Naive thymus-derived CD4-positive, alpha-beta T cell (primary cell): Measurements from ENCODE around the gene ZRSR2. TPM values are rescaled to one million over a fixed set of nuclear protein-coding genes. Genes with fewer than 3 reads are reported as not detected.

ENCODE experiments used
- ATAC-seq: fragments of 150-1000 bp; cut with Tn5 transposase; 2 replicates; pipeline ENCODE4 v1.10.0; 2021; ENCODE audit warnings: mild to moderate bottlenecking, moderate library complexity
- CTCF ChIA-PET: fragments of 350-600 bp; sonication (Branson Sonifier 250); formaldehyde crosslinking; loops from one replicate; lab custom pipeline; 2021; ENCODE audit warnings: antibody characterized with exemption; lab: Charles Lee
- POLR2A ChIA-PET: fragments of 350-600 bp; sonication (Branson Sonifier 250); formaldehyde crosslinking; loops from one replicate; lab custom pipeline; 2021; ENCODE audit warnings: antibody characterized with exemption, inconsistent platforms; lab: Charles Lee
- DNase-seq, 9 donors: peaks; one replicate each; pipeline versions ENCODE4 v3.0.0 to v3.0.0-alpha.2; 2020 to 2022; ENCODE audit warnings: mixed read lengths in 1 of 9
- H3K27ac ChIP-seq: one replicate; pipeline ENCODE4 v1.7.0; 2013; ENCODE audit warnings: mild to moderate bottlenecking, low read depth, low read length, moderate library complexity
- H3K27me3 ChIP-seq, 2 donors: one replicate each; pipeline ENCODE4 v1.7.0; 2013; ENCODE audit warnings: low read length in 2 of 2, mild to moderate bottlenecking in 2 of 2, moderate library complexity in 2 of 2; ENCODE audit not compliant: control insufficient read depth in 2 of 2, insufficient read depth in 2 of 2
- H3K36me3 ChIP-seq, 3 experiments: 1 replicate in 2 of 3; 2 replicates in 1 of 3; pipeline ENCODE4 v1.7.0; 2013; ENCODE audit warnings: low read length in 3 of 3, mild to moderate bottlenecking in 3 of 3, moderate library complexity in 1 of 3; ENCODE audit not compliant: insufficient read depth in 3 of 3, control insufficient read depth in 2 of 3
- H3K4me1 ChIP-seq, 2 donors: one replicate each; pipeline ENCODE4 v1.7.0; 2013; ENCODE audit warnings: low read length in 2 of 2, mild to moderate bottlenecking in 2 of 2, moderate library complexity in 1 of 2; ENCODE audit not compliant: control insufficient read depth in 2 of 2, insufficient read depth in 2 of 2
- H3K4me3 ChIP-seq: 2 replicates; pipeline ENCODE4 v1.7.0; 2013; ENCODE audit warnings: mild to moderate bottlenecking, low read length
- H3K9me3 ChIP-seq, 3 experiments: 1 replicate in 2 of 3; 2 replicates in 1 of 3; pipeline ENCODE4 v1.7.0; 2013; ENCODE audit warnings: low read length in 3 of 3; ENCODE audit not compliant: control insufficient read depth in 2 of 3
- H3K27ac Mint-ChIP-seq, 9 donors: one replicate each; pipeline ENCODE4 v1.8.0; 2020 to 2022; ENCODE audit warnings: mixed read lengths in 9 of 9, mild to moderate bottlenecking in 8 of 9, moderate library complexity in 5 of 9, inconsistent platforms in 2 of 9
- H3K27me3 Mint-ChIP-seq, 5 donors: one replicate each; pipeline ENCODE4 v1.8.0; 2021 to 2022; ENCODE audit warnings: mixed read lengths in 5 of 5, mild to moderate bottlenecking in 1 of 5
- H3K36me3 Mint-ChIP-seq, 5 donors: one replicate each; pipeline ENCODE4 v1.8.0; 2020 to 2022; ENCODE audit warnings: mixed read lengths in 5 of 5, mild to moderate bottlenecking in 3 of 5, inconsistent platforms in 1 of 5
- H3K4me1 Mint-ChIP-seq, 7 donors: one replicate each; pipeline ENCODE4 v1.8.0; 2020 to 2022; ENCODE audit warnings: mixed read lengths in 7 of 7, mild to moderate bottlenecking in 3 of 7, inconsistent platforms in 1 of 7
- H3K4me3 Mint-ChIP-seq, 10 donors: one replicate each; pipeline ENCODE4 v1.8.0; 2020 to 2022; ENCODE audit warnings: mild to moderate bottlenecking in 10 of 10, mixed read lengths in 10 of 10, moderate library complexity in 6 of 10, inconsistent platforms in 2 of 10
- H3K9me3 Mint-ChIP-seq, 11 donors: one replicate each; pipeline ENCODE4 v1.8.0; 2020 to 2022; ENCODE audit warnings: mixed read lengths in 11 of 11, mild to moderate bottlenecking in 4 of 11, inconsistent platforms in 1 of 11, moderate library complexity in 1 of 11
- intact Hi-C, 2 donors: fragments of 100-400 bp; cut with micrococcal nuclease; formaldehyde crosslinking; loops; one replicate each; pipeline ENCODE4 v1.15.1; 2023
- polyA plus RNA-seq, 2 donors: library from polyadenylated mRNA; unstranded; fragments of 300-500 nt; fragmentation: Illumina TruSeq; gene quantifications; one replicate each; pipeline ENCODE4 v1.2.3, GENCODE V29; 2021
- total RNA-seq, 6 experiments: library from RNA in 5 of 6; stranded (reverse) in 5 of 6; gene quantifications; 1 replicate in 5 of 6; 2 replicates in 1 of 6; pipeline ENCODE4 v1.2.3 and lab custom pipeline; 2021 to 2026

Gene ZRSR2
- total and polyA plus RNA-seq, 7 experiments from 2014 or later: 20.8 to 46.0 (median 25.4) TPM

GRCh38 chrX:15866147-15866546 is 75.9 kb downstream of the ZRSR2 start:
- CTCF ChIA-PET: no interaction called here
- Mint-ChIP-seq H3K4me1 (no peaks in the 10 kb centered on the region), H3K9me3 (no peaks in the 10 kb centered on the region), H3K36me3 (no peaks in the 10 kb centered on the region), H3K27ac (no peak overlapping the region), H3K4me3 (no peak overlapping the region), H3K27me3 (peaks cover 0 to 3% (median 0%) of the 10 kb centered on the region in 5 donors)
- Histone ChIP-seq H3K4me3 (no peak overlapping the region), H3K4me1 (no peaks in the 10 kb centered on the region), H3K36me3 (no peaks in the 10 kb centered on the region), H3K27me3 (no peaks in the 10 kb centered on the region), H3K27ac (no peak overlapping the region), H3K9me3 (no peaks in the 10 kb centered on the region)
- POLR2A ChIA-PET: interaction anchor here (1.0 kb wide), 1 partner anchor 10 kb away, joined by 4 read pairs; no protein-coding TSS in a partner anchor
- ATAC-seq: no peak
- intact Hi-C loops: no loop called here
- DNase-seq: no peak

GRCh38 chrX:15869695-15870094 is 79.4 kb downstream of the ZRSR2 start:
- H3K4me1 Mint-ChIP-seq: peaks cover 0 to 2% (median under 1%) of the 10 kb centered on the region in 7 donors
- no peaks in the 10 kb centered on the region for H3K9me3 Mint-ChIP-seq
- DNase-seq: no peak
- CTCF ChIA-PET: no interaction called here
- Histone ChIP-seq H3K9me3 (no peaks in the 10 kb centered on the region), H3K4me3 (no peak overlapping the region), H3K36me3 (no peaks in the 10 kb centered on the region), H3K27ac (no peak overlapping the region), H3K4me1 (no peaks in the 10 kb centered on the region), H3K27me3 (no peaks in the 10 kb centered on the region)
- H3K36me3 Mint-ChIP-seq: no peaks in the 10 kb centered on the region
- H3K27ac Mint-ChIP-seq: no peak overlapping the region
- ATAC-seq: no peak
- H3K27me3 Mint-ChIP-seq: peaks cover 0 to 3% (median 0%) of the 10 kb centered on the region in 5 donors
- no peak overlapping the region for H3K4me3 Mint-ChIP-seq
- POLR2A ChIA-PET: no interaction called here
- intact Hi-C loops: no loop called here

- intact Hi-C loops: no loop called here
- Histone ChIP-seq H3K27ac (no peak overlapping the region), H3K4me3 (no peak overlapping the region), H3K36me3 (no peaks in the 10 kb centered on the region), H3K9me3 (no peaks in the 10 kb centered on the region), H3K27me3 (no peaks in the 10 kb centered on the region), H3K4me1 (no peaks in the 10 kb centered on the region)
- peaks cover 0 to 8% (median 6%) of the 10 kb centered on the region in 7 donors for H3K4me1 Mint-ChIP-seq
- H3K36me3 Mint-ChIP-seq: no peaks in the 10 kb centered on the region
- ChIA-PET CTCF (no interaction called here), POLR2A (no interaction called here)
- peaks cover 0 to 3% (median 0%) of the 10 kb centered on the region in 5 donors for H3K27me3 Mint-ChIP-seq
- no peak for ATAC-seq
- no peak overlapping the region for H3K4me3 Mint-ChIP-seq
- DNase-seq: no peak
- H3K27ac Mint-ChIP-seq: no peak overlapping the region
- H3K9me3 Mint-ChIP-seq: no peaks in the 10 kb centered on the region
Observed at GRCh38 chrX:15870310-15870709, 80.0 kb downstream of the ZRSR2 start.

Other genes with a start within 250 kb of the ZRSR2 start
- not detected for gene ACE2, start 189.5 kb upstream of the ZRSR2 start, total RNA-seq
- not detected for gene ACE2, start 189.5 kb upstream of the ZRSR2 start, polyA plus RNA-seq
- gene CLTRN, start 125.7 kb upstream of the ZRSR2 start, total RNA-seq: under 1 TPM in 4 of 5 experiments, not detected in 1; 0.32 to 0.81 (median 0.54) TPM
- under 1 TPM; 0.13 to 0.60 TPM for gene CLTRN, start 125.7 kb upstream of the ZRSR2 start, polyA plus RNA-seq
- 10 to 100 TPM; 16.4 to 64.6 (median 39.5) TPM for gene CA5B, start 52.2 kb upstream of the ZRSR2 start, total RNA-seq
- 10 to 100 TPM; 55.8 to 63.5 TPM for gene CA5B, start 52.2 kb upstream of the ZRSR2 start, polyA plus RNA-seq
- 10 to 100 TPM; 21.2 to 75.8 (median 25.4) TPM for gene AP1S2, start 64.3 kb downstream of the ZRSR2 start, total RNA-seq
- gene AP1S2, start 64.3 kb downstream of the ZRSR2 start, polyA plus RNA-seq: 10 to 100 TPM; 24.4 to 31.4 TPM